GM18873 (cell line): Measurements from ENCODE around the gene FLNA.
"Not testable (repeated sequence)": the region's sequence is repeated elsewhere in the genome, so short reads cannot be mapped to it uniquely, and the experiment has no call there.

Experiments
- ATAC-seq: cut with Tn5 transposase; IDR thresholded peaks from one replicate; pipeline ENCODE4 v1.9.1; 2021; ENCODE audit warnings: mild to moderate bottlenecking, moderate library complexity, moderate number of reproducible peaks; ENCODE audit not compliant: unreplicated experiment, low FRiP score

FLNA gene

DNA sequence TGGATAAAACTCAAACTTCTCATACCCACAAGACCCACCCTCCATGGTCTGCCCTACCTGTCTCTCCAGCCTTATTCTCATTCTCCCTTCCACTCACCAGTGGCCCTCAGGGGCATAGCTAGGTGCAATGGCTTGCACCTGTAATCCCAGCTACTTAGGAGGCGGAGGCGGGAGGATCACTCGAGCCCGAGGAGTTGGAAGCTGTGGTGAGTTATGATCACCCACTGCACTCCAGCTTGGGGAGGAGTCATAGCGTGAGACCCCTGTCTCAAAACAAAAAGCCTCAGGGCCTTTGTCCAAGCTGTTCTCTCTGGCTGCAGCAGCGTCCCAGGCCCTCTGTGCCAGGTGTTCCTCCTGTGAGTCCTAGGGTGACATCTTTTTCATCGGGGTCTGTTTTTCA lies 62.3 kb downstream of the FLNA start:
- ATAC-seq: no peak

DNA sequence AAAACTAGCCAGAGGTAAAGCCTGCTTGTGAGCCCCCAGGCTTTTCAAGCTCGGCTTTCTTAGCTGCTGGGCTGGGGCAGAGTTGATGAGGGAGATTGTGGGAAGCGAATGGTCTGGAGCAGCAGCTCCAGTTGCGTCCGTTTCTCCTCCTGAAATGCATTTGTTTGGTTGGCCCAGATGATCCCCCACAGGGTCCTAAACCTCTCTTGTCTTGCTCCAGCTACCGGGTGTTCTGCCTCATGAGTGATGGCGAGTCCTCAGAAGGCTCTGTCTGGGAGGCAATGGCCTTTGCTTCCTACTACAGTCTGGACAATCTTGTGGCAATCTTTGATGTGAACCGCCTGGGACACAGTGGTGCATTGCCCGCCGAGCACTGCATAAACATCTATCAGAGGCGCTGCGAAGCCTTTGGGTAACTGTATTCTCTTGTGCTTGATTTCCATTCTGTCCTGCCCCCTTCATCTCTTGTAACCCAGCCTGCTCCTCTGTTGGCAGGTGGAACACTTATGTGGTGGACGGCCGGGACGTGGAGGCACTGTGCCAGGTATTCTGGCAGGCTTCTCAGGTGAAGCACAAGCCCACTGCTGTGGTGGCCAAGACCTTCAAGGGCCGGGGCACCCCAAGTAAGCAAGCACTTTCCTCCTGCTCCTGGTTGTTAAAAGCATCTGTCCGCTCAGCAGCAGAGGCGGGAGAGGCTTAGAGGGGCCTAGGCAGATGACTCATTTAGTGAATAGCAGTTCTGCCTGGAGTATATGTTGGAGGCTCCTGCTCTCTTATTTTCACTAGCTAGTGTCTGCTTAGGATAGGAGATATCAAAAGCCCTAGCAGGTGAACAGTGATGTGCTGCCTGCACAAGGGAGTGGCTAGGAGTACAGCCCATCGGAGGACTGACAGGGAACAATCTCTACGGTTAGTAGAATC lies 63.6 kb downstream of the FLNA start:
- ATAC-seq: no peak

DNA sequence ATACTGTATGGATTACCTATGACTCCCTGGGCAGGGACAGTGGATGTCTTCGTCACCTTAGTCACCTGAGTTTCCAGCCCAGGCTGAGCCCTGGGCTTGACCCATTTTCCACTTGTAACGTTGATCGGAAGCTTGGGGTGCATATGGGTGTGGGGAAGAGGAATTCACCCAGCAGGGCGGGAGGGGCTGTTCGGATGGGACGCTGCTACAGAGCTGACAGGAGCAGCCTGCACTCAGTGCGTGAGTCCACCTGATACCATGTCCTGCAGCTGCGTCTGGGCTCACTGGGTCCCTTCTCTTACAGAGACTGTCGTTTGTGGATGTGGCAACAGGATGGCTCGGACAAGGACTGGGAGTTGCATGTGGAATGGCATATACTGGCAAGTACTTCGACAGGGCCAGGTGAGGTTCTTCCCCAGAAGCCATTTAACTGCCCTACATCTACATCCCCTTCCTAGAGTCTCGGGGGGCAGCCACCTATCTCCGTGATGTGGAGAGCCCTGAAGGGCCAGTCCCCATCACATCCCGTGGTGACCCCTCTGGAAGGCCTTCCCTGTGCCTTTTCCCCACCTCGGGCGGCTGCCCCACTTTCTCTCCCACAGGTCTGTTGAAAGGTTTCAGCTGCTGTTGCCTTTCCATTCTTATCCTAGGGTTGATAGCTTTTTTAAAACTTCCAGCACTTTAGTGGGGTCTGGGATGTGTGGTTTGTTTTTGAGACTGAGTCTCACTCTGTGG lies 65.2 kb downstream of the FLNA start:
- ATAC-seq: no peak

DNA sequence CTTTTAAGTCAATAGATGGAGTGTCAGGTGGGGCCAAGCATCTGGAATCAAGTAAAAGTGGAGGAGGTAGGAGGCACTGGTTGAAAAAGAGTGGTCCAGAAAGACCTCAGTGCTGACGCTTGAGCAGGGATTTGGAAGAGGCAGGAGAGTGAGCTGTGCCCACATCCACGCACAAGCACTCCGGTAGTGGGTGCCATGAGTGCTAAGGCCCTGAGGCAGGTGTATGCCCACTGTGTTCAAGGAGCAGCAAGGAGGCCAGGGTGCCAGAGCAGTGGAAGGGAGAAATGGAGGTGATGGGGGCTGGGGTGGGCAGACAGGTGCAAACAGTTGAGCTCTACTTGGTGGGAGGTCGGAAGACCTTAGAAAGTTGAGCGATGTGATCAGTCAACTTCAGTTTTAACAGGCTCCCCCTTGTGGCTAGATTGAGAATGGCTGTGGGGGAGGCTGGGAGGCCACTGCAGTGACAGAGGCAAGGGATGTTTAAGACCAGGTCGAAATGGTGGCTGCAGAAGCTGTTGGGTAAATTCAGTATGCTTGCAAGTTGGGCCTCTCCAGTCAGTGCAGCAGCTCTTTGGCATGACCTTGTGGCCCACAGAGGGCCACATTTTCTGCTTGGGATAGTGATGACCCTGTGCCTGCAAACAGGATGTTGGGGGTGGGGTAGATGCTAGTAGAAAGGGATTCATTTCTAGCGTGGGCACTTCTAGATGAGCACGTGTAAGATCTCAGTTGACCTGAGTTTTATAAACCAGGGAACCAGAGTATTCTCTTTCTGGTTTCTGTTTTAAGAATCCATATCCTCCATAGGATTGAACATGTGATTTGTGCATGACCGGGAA lies 66.1 kb downstream of the FLNA start:
- no peak for ATAC-seq

DNA sequence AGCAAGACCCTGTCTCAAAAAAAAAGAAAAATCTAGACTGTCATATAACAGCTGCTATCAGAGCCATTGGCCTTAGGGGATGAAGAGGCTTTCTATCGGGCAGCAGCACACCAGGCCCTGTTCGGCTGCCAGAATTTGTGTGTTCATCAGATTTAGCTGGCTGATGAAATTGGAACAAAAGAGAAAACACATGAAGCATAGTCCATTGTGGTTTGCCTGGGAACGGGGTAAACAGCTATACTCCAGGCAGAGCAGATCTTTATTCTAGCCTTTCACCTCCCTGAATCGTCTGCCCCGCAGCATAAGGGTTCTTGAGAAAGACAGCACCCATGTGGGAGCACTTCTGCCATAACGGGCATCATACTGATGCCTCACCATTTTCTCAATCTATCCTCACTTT lies 67.2 kb downstream of the FLNA start:
- no peak for ATAC-seq

DNA sequence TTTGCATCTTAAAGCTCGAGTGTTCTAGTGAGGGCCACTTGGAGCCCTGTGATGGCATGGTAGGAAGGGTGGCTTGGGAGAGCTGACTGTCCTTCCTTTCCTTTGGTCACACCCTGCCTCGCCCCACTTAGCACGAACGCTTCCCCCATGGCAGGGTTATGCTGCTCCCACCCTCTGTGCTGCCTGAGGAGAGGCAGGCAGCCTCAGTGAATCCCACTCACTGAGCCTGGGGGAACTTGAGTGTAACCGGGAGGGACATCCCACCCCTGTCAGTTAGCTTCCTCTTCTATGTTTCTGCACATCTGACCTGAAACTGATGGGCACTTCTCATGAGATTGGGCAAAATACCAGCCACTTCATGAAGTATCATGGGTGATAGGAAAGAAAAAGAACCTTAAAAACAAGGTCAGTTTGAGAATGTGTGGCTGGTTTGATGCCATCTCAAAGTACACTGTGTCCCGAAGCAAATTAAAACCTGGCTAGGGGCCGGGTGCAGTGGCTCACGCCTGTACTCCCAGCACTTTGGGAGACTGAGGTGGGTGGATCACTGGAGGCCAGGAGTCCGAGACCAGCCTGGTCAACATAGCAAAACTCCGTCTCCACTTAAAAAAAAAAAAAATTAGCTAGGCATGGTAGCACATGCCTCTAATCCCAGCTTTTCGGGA lies 68.8 kb downstream of the FLNA start:
- no peak for ATAC-seq

DNA sequence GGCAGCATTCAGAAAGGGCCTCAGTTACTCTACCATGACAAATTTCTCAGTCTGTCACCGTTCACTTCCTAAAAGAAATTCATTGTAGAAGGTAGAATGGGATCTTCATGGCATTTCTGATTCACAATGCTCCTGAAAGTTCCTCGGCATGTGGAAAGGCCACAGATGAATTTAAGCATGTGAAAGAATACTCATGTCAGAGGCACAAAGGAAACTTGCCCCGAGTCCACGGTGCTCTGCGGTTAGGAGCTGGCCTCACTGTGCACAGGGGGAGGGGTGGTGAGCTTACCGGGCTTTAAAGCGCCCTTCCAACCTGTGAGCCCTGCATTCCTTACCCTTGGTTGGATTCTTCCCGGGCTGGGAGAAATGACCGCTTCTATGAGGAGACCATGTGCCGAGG lies 69.6 kb downstream of the FLNA start:
- no peak for ATAC-seq

DNA sequence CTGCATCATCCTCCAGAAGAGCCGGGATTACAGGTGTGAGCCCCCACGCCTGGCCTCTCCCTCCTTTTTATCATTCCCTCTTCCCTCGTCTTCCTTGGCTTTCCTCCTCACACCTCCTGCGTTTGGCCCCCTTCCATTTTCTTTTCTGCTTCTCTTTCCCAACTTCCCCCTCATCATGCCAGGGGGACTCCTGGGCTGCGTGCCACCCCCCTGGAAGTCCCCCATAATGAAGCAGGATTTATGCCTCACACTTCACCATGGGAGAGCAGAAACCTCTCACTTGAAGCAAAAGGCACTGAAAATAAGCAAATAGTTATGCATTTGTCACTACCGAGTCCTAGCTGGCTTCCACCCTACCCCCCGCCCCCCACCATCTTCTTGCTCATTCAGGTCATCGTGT lies 71.0 kb downstream of the FLNA start:
- ATAC-seq: no peak

DNA sequence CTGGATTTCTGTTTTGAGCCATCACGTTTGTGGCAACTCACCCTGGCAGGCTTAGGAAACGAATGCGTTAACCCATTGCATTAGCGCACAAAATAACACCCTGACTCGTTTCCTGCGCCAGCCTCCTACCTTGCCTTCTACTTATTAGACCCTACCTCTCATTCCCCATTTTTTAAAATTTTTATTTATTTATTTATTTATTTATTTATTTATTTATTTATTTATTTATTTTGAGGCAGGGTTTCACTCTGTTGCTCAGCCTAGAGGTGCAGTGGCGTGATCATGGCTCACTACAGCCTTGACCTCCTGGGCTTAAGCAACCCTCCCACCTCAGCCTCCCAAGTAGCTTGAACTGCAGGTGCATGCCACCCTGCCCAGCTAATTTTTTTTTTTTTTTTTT lies 71.4 kb downstream of the FLNA start:
- ATAC-seq: not testable (repeated sequence)

DNA sequence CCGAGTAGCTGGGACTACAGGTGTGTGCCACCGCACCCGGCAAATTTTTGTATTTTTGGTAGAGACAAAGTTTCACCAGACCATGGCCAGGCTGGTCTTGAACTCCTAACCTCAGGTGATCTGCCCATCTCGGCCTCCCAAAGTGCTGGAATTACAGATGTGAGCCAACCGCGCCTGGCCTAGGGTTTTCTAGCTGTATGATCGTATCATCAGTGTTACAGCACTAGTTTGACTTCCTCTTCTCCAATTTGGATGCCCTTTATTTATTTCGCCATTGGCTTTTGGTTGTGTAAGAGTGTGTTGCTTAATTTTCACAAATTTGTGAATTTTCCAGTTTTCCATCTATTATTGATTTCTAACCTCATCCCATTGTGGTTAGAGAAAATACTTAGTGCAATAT lies 73.6 kb downstream of the FLNA start:
- no peak for ATAC-seq
